H4 (cell line): ENCODE data around the gene TLX2. TPM values are rescaled to one million over a fixed set of nuclear protein-coding genes. Genes with fewer than 3 reads are reported as not detected.

Experiments
- DNase-seq: peaks from one replicate; pipeline ENCODE4 v3.0.0-alpha.2; 2015; ENCODE audit warnings: low spot score
- total RNA-seq: library from RNA; depleted of rRNA; stranded (reverse); fragments of >200 nt; shearing (Covaris generic); gene quantifications from 2 replicates; pipeline ENCODE4 v1.2.3, GENCODE V29; 2014

The TLX2 gene
- total RNA-seq, 1 experiment from 2014 or later: not detected

GRCh38 chr2:74531666-74532065 lies 17.4 kb downstream of the TLX2 start:
- DNase-seq: no peak

- DNase-seq: peak; percentile 30
Observed at GRCh38 chr2:74532222-74532621, 18.0 kb downstream of the TLX2 start.

GRCh38 chr2:74533464-74533863 lies 19.2 kb downstream of the TLX2 start:
- no peak for DNase-seq

GRCh38 chr2:74534411-74534810 lies 20.2 kb downstream of the TLX2 start:
- DNase-seq: no peak

- no peak for DNase-seq
Observed at GRCh38 chr2:74535440-74535965, 21.3 kb downstream of the TLX2 start.

GRCh38 chr2:74536166-74536950 lies 22.1 kb downstream of the TLX2 start:
- DNase-seq: no peak

- DNase-seq: no peak
Observed at GRCh38 chr2:74537140-74537539, 22.9 kb downstream of the TLX2 start.

- DNase-seq: no peak
Observed at GRCh38 chr2:74538881-74539339, 24.7 kb downstream of the TLX2 start.

- DNase-seq: no peak
Observed at GRCh38 chr2:74540291-74540690, 26.0 kb downstream of the TLX2 start.

- DNase-seq: no peak
Observed at GRCh38 chr2:74542978-74543377, 28.7 kb downstream of the TLX2 start.

- DNase-seq: no peak
Observed at GRCh38 chr2:74544634-74545033, 30.4 kb downstream of the TLX2 start.

GRCh38 chr2:74546004-74546403 lies 31.8 kb downstream of the TLX2 start:
- no peak for DNase-seq

- no peak for DNase-seq
Observed at GRCh38 chr2:74548285-74548899, 34.1 kb downstream of the TLX2 start.

- no peak for DNase-seq
Observed at GRCh38 chr2:74548900-74549826, 34.9 kb downstream of the TLX2 start.

- DNase-seq: no peak
Observed at GRCh38 chr2:74550231-74550630, 36.0 kb downstream of the TLX2 start.

GRCh38 chr2:74551530-74551929 lies 37.3 kb downstream of the TLX2 start:
- no peak for DNase-seq

GRCh38 chr2:74551942-74552913 lies 38.0 kb downstream of the TLX2 start:
- DNase-seq: no peak

- DNase-seq: no peak
Observed at GRCh38 chr2:74552914-74553811, 38.9 kb downstream of the TLX2 start.

GRCh38 chr2:74553892-74554819 lies 39.9 kb downstream of the TLX2 start, which contains the start of the genes DOK1 and LOXL3:
Gene DOK1, plus strand, starts transcription at chr2:74554720. Its CDS starts 35 bp downstream, at chr2:74554755.
Gene LOXL3, minus strand, starts transcription at chr2:74553942. Its CDS starts 1,308 bp downstream, at chr2:74552634.
- peak; percentile 88 for DNase-seq
